Measurements from ENCODE around the gene SLC25A11. TPM values are rescaled to one million over a fixed set of nuclear protein-coding genes. Genes with fewer than 3 reads are reported as not detected.
"Not testable (repeated sequence)": the region's sequence is repeated elsewhere in the genome, so short reads cannot be mapped to it uniquely, and the experiment has no call there.

Gene SLC25A11
- total RNA-seq, 1 donor from 2014 or later, result 46.8 TPM

GRCh38 chr17:4933646-4934045 is 6.2 kb downstream of the SLC25A11 start:
- no peaks in the 10 kb centered on the region for H3K9me3 Mint-ChIP-seq (ENCODE audit: low read depth)
- no peak overlapping the region for H3K27ac Mint-ChIP-seq
- no peak overlapping the region for H3K4me3 Mint-ChIP-seq (ENCODE audit: low read depth)
- no peaks in the 10 kb centered on the region for H3K27me3 Mint-ChIP-seq
- H3K4me1 Mint-ChIP-seq (ENCODE audit: low read depth), result peaks cover 4% of the 10 kb centered on the region
- DNase-seq (ENCODE audit: low spot score, unreplicated experiment), result no peak
- no peak for TF ChIP-seq CTCF (IDR thresholded peaks at IDR 0.05; ENCODE audit: unreplicated experiment)
- H3K36me3 Mint-ChIP-seq (ENCODE audit: insufficient read depth), result peaks cover 4% of the 10 kb centered on the region

- no peak for TF ChIP-seq CTCF (IDR thresholded peaks at IDR 0.05; ENCODE audit: unreplicated experiment)
- Mint-ChIP-seq H3K27ac (no peak overlapping the region), H3K4me3 (ENCODE audit: low read depth) (no peak overlapping the region), H3K9me3 (ENCODE audit: low read depth) (no peaks in the 10 kb centered on the region), H3K36me3 (ENCODE audit: insufficient read depth) (peaks cover 3% of the 10 kb centered on the region), H3K4me1 (ENCODE audit: low read depth) (no peaks in the 10 kb centered on the region), H3K27me3 (no peaks in the 10 kb centered on the region)
- no peak for DNase-seq (ENCODE audit: low spot score, unreplicated experiment)
Measured at GRCh38 chr17:4932756-4933155, 7.1 kb downstream of the SLC25A11 start.

GRCh38 chr17:4931963-4932362 is 7.9 kb downstream of the SLC25A11 start, which contains the start of gene GP1BA:
Gene GP1BA (plus strand): TSS chr17:4932277. CDS start chr17:4932605, 328 bp downstream.
- Mint-ChIP-seq H3K27me3 (no peaks in the 10 kb centered on the region), H3K36me3 (ENCODE audit: insufficient read depth) (no peaks in the 10 kb centered on the region), H3K4me3 (ENCODE audit: low read depth) (no peak within 1 kb of the TSS), H3K4me1 (ENCODE audit: low read depth) (no peaks in the 10 kb centered on the region), H3K9me3 (ENCODE audit: low read depth) (no peaks in the 10 kb centered on the region), H3K27ac (no peak within 1 kb of the TSS)
- no peak for DNase-seq (ENCODE audit: low spot score, unreplicated experiment)
- no peak for TF ChIP-seq CTCF (IDR thresholded peaks at IDR 0.05; ENCODE audit: unreplicated experiment)

- Mint-ChIP-seq H3K36me3 (ENCODE audit: insufficient read depth) (no peaks in the 10 kb centered on the region), H3K4me1 (ENCODE audit: low read depth) (peaks cover 3% of the 10 kb centered on the region), H3K9me3 (ENCODE audit: low read depth) (no peaks in the 10 kb centered on the region), H3K27me3 (no peaks in the 10 kb centered on the region), H3K27ac (no peak overlapping the region), H3K4me3 (ENCODE audit: low read depth) (no peak overlapping the region)
- DNase-seq (ENCODE audit: low spot score, unreplicated experiment), result no peak
- no peak for TF ChIP-seq CTCF (IDR thresholded peaks at IDR 0.05; ENCODE audit: unreplicated experiment)
Measured at GRCh38 chr17:4928881-4929280, 11.0 kb downstream of the SLC25A11 start.

- H3K4me3 Mint-ChIP-seq (ENCODE audit: low read depth); H3K4me1 Mint-ChIP-seq (ENCODE audit: low read depth); H3K9me3 Mint-ChIP-seq (ENCODE audit: low read depth); H3K36me3 Mint-ChIP-seq (ENCODE audit: insufficient read depth); DNase-seq (ENCODE audit: low spot score, unreplicated experiment); H3K27me3 Mint-ChIP-seq: not testable (repeated sequence)
- peak overlapping the region; percentile 67 for H3K27ac Mint-ChIP-seq
Measured at GRCh38 chr17:4926577-4927335, 13.1 kb downstream of the SLC25A11 start.

- no peak for TF ChIP-seq CTCF (IDR thresholded peaks at IDR 0.05; ENCODE audit: unreplicated experiment)
- no peaks in the 10 kb centered on the region for H3K36me3 Mint-ChIP-seq (ENCODE audit: insufficient read depth)
- no peak overlapping the region for H3K4me3 Mint-ChIP-seq (ENCODE audit: low read depth)
- no peak for DNase-seq (ENCODE audit: low spot score, unreplicated experiment)
- H3K27me3 Mint-ChIP-seq, result peaks cover 4% of the 10 kb centered on the region
- no peak overlapping the region for H3K27ac Mint-ChIP-seq
- no peaks in the 10 kb centered on the region for H3K4me1 Mint-ChIP-seq (ENCODE audit: low read depth)
- H3K9me3 Mint-ChIP-seq (ENCODE audit: low read depth), result no peaks in the 10 kb centered on the region
Measured at GRCh38 chr17:4921320-4921719, 18.5 kb downstream of the SLC25A11 start.

Data from progenitor cell of endocrine pancreas (in vitro differentiated cells).